SK-N-SH (cell line): ENCODE measurements around the gene RPAP2. TPM values are rescaled to one million over a fixed set of nuclear protein-coding genes. Genes with fewer than 3 reads are reported as not detected.

Experiments used
- CTCF ChIA-PET: fragments of 300-600, 350-600 bp; formaldehyde crosslinking; extraction: SDS; loops from one replicate; lab custom pipeline; 2021; lab: Yijun Ruan, JAX
- POLR2A ChIA-PET: fragments of 350-600 bp; sonication (Branson Sonifier 250); formaldehyde crosslinking; extraction: SDS; loops from one replicate; lab custom pipeline; 2020; ENCODE audit warnings: antibody characterized with exemption, inconsistent platforms; lab: Yijun Ruan, JAX
- DNase-seq: peaks from one replicate; pipeline ENCODE4 v3.0.0; 2012
- H2AFZ ChIP-seq: fragments of 200-600 bp; sonication (generic); 2 replicates; pipeline ENCODE4 v1.8.1; 2016; ENCODE audit warnings: antibody characterized with exemption, mild to moderate bottlenecking, low read depth
- H3F3A ChIP-seq: fragments of 200-600 bp; sonication (generic); replicated peaks from 2 replicates; pipeline ENCODE3; 2016; ENCODE audit warnings: antibody characterized with exemption, mild to moderate bottlenecking; ENCODE audit not compliant: insufficient read depth
- H3K27ac ChIP-seq, 2 experiments: fragments of 200-500 bp in 1 of 2; fragments of 200-600 bp in 1 of 2; sonication (Bioruptor generic) in 1 of 2; sonication (generic), shearing (Covaris generic) in 1 of 2; 2 replicates each; pipeline versions ENCODE4 v1.5.1 to v1.6.1; 2014 to 2016; ENCODE audit warnings: low read depth in 2 of 2, inconsistent platforms in 1 of 2, low read length in 1 of 2, mild to moderate bottlenecking in 1 of 2, mixed read lengths in 1 of 2
- H3K27me3 ChIP-seq: fragments of 200-600 bp; sonication (generic), shearing (Covaris generic); 2 replicates; pipeline ENCODE4 v1.6.1; 2016; ENCODE audit warnings: mixed run types; ENCODE audit not compliant: insufficient read depth
- H3K36me3 ChIP-seq, 2 experiments: fragments of 200-500 bp in 1 of 2; fragments of 200-600 bp in 1 of 2; sonication (Bioruptor generic) in 1 of 2; sonication (generic) in 1 of 2; replicated peaks in 1 of 2; 2 replicates each; pipeline versions ENCODE3 to v1.5.1; 2014 to 2016; ENCODE audit warnings: low read length in 1 of 2, mild to moderate bottlenecking in 1 of 2; ENCODE audit not compliant: insufficient read depth in 2 of 2, control insufficient read depth in 1 of 2
- H3K4me1 ChIP-seq, 2 experiments: fragments of 200-500 bp in 1 of 2; fragments of 200-600 bp in 1 of 2; sonication (Bioruptor generic) in 1 of 2; sonication (generic), shearing (Covaris generic) in 1 of 2; 2 replicates each; pipeline versions ENCODE4 v1.5.1 to v1.6.1; 2014 to 2016; ENCODE audit warnings: low read depth in 1 of 2, low read length in 1 of 2, mixed run types in 1 of 2; ENCODE audit not compliant: insufficient read depth in 2 of 2, control insufficient read depth in 1 of 2
- H3K4me2 ChIP-seq: fragments of 200-600 bp; sonication (generic), shearing (Covaris generic); 2 replicates; pipeline ENCODE4 v1.6.1; 2017; ENCODE audit warnings: mixed run types
- H3K4me3 ChIP-seq, 2 experiments: fragments of 200-500 bp in 1 of 2; fragments of 200-600 bp in 1 of 2; sonication (Bioruptor generic) in 1 of 2; sonication (generic), shearing (Covaris generic) in 1 of 2; 2 replicates each; pipeline versions ENCODE4 v1.5.1 to v1.8.1; 2014 to 2016; ENCODE audit warnings: low read depth in 2 of 2, inconsistent platforms in 1 of 2, low read length in 1 of 2, mild to moderate bottlenecking in 1 of 2, mixed read lengths in 1 of 2, moderate library complexity in 1 of 2
- H3K79me2 ChIP-seq: fragments of 200-600 bp; sonication (generic); 2 replicates; pipeline ENCODE4 v1.8.1; 2017; ENCODE audit warnings: mild to moderate bottlenecking; ENCODE audit not compliant: insufficient read depth
- H3K9ac ChIP-seq: fragments of 200-600 bp; sonication (generic); 2 replicates; pipeline ENCODE4 v1.6.1; 2017; ENCODE audit warnings: mixed run types
- H3K9me2 ChIP-seq: fragments of 200-600 bp; sonication (generic); 2 replicates; pipeline ENCODE4 v1.6.1; 2017; ENCODE audit warnings: mixed run types
- H3K9me3 ChIP-seq: fragments of 200-600 bp; sonication (generic); 2 replicates; pipeline ENCODE4 v1.6.1; 2017; ENCODE audit warnings: mixed run types, mild to moderate bottlenecking, moderate library complexity
- H4K20me1 ChIP-seq: fragments of 200-600 bp; sonication (generic); 2 replicates; pipeline ENCODE4 v1.6.1; 2017; ENCODE audit warnings: mild to moderate bottlenecking, mixed run types; ENCODE audit not compliant: insufficient read depth
- CHD2 ChIP-seq: fragments of 150-350 bp; IDR thresholded peaks from 2 replicates; pipeline ENCODE4 v1.6.1; 2018; ENCODE audit warnings: low read length; ENCODE audit not compliant: partially characterized antibody
- ELF1 ChIP-seq: IDR thresholded peaks from 2 replicates; pipeline ENCODE4 v1.4.0; 2012
- EP300 ChIP-seq, 2 experiments: IDR thresholded peaks; 2 replicates each; pipeline versions ENCODE4 v1.4.0 to v1.6.1; 2012; ENCODE audit warnings: borderline replicate concordance in 1 of 2, low read depth in 1 of 2, low read length in 1 of 2
- EZH2phosphoT487 ChIP-seq: fragments of 200-600 bp; sonication (generic); IDR thresholded peaks from 2 replicates; pipeline ENCODE4 v1.6.1; 2017; ENCODE audit warnings: low read depth, mixed run types, mild to moderate bottlenecking, antibody characterized with exemption, moderate library complexity, borderline replicate concordance
- GABPA ChIP-seq: IDR thresholded peaks from 2 replicates; pipeline ENCODE4 v1.4.0; 2012; ENCODE audit warnings: low read depth, mild to moderate bottlenecking
- GATA2 ChIP-seq: sonication (generic); formaldehyde crosslinking; IDR thresholded peaks from 2 replicates; pipeline ENCODE4 v1.5.0; 2020; ENCODE audit warnings: mild to moderate bottlenecking, missing genetic modification reagents
- JUND ChIP-seq: IDR thresholded peaks from 2 replicates; pipeline ENCODE4 v1.4.0; 2012
- MAX ChIP-seq: IDR thresholded peaks from 2 replicates; pipeline ENCODE4 v1.4.0; 2012; ENCODE audit warnings: low read depth
- MEF2A ChIP-seq: IDR thresholded peaks from 2 replicates; pipeline ENCODE4 v1.4.0; 2012; ENCODE audit warnings: low read depth, borderline replicate concordance
- PBX3 ChIP-seq: IDR thresholded peaks from 2 replicates; pipeline ENCODE4; 2012
- POLR2AphosphoS5 ChIP-seq: IDR thresholded peaks from 2 replicates; pipeline ENCODE4 v1.6.1; 2012; ENCODE audit warnings: low read depth, low read length
- RAD21 ChIP-seq: IDR thresholded peaks from 2 replicates; pipeline ENCODE4 v1.6.1; 2012; ENCODE audit warnings: mild to moderate bottlenecking, low read length
- RCOR1 ChIP-seq: fragments of 150-350 bp; IDR thresholded peaks from 2 replicates; pipeline ENCODE4 v1.6.1; 2017; ENCODE audit warnings: antibody characterized with exemption, low read length
- REST ChIP-seq: IDR thresholded peaks from 2 replicates; pipeline ENCODE4 v1.6.1; 2012; ENCODE audit warnings: mild to moderate bottlenecking, low read depth, low read length, moderate library complexity
- RXRA ChIP-seq: IDR thresholded peaks from 2 replicates; pipeline ENCODE4 v1.4.0; 2012; ENCODE audit warnings: low read depth, mild to moderate bottlenecking, borderline replicate concordance
- SIN3A ChIP-seq: IDR thresholded peaks from 2 replicates; pipeline ENCODE4 v1.6.1; 2012; ENCODE audit warnings: low read depth, mild to moderate bottlenecking, low read length, moderate library complexity, borderline replicate concordance
- TEAD4 ChIP-seq: IDR thresholded peaks from 2 replicates; pipeline ENCODE4 v1.4.0; 2012; ENCODE audit warnings: mild to moderate bottlenecking, borderline replicate concordance; ENCODE audit not compliant: insufficient read depth
- YY1 ChIP-seq: IDR thresholded peaks from 2 replicates; pipeline ENCODE4 v1.4.0; 2012; ENCODE audit warnings: low read depth, mild to moderate bottlenecking
- ZBTB33 ChIP-seq: IDR thresholded peaks from 2 replicates; pipeline ENCODE4 v1.4.0; 2012; ENCODE audit warnings: low read depth, borderline replicate concordance
- WGBS: methylation state at CpG from one replicate; pipeline ENCODE4 v1.1.6; 2017; ENCODE audit warnings: low lambda C conversion rate; 5-methylcytosine and 5-hydroxymethylcytosine counted together
- polyA plus RNA-seq, 3 experiments: library from polyadenylated mRNA; depleted of rRNA; stranded (reverse); fragments of >200 nt; gene quantifications; 2 replicates each; pipeline ENCODE4 v1.2.3, GENCODE V29; 2012

RPAP2 gene
- polyA plus RNA-seq, 1 of the 3 experiments (the other 2 are of a cell fraction) = 3.4 TPM

- TF ChIP-seq MAX = no peak
- TF ChIP-seq EP300 (IDR thresholded peaks at IDR 0.05; ENCODE audit: borderline replicate concordance in 1 of 2, low read depth in 1 of 2, low read length in 1 of 2) = no peak
- TF ChIP-seq YY1 = no peak
These were observed 25.9 kb downstream of the RPAP2 start (continued) for GRCh38 chr1:92324784-92325183.

GRCh38 chr1:92326681-92327080 lies 27.8 kb downstream of the RPAP2 start:
- H3K27ac ChIP-seq = no peak overlapping the region
- TF ChIP-seq JUND (no peak), CHD2 (no peak), GABPA (no peak), REST (no peak), RAD21 (no peak), EP300 (IDR thresholded peaks at IDR 0.05; ENCODE audit: borderline replicate concordance in 1 of 2, low read depth in 1 of 2, low read length in 1 of 2) (no peak), TEAD4 (no peak), ELF1 (no peak), GATA2 (CRISPR knock-in tag) (no peak), POLR2AphosphoS5 (no peak)
- TF ChIP-seq, all 33 proteins: peak for 0
- no peaks in the 10 kb centered on the region for H3F3A ChIP-seq
- H2AFZ ChIP-seq = no peak overlapping the region
- POLR2A ChIA-PET = no interaction called here
- no peak overlapping the region for H3K9ac ChIP-seq
- DNase-seq = no peak
- no peak overlapping the region for H3K4me3 ChIP-seq
- H3K4me2 ChIP-seq = no peak overlapping the region
- WGBS = 93% methylated on average over 1 of the region's 1 CpG
- H3K4me1 ChIP-seq = no peaks in the 10 kb centered on the region
- CTCF ChIA-PET = interaction anchor here (0.8 to 1.3 kb wide), 2 partner anchors 16 to 200 kb away, joined by 3 to 4 read pairs; no protein-coding TSS in a partner anchor
- no peaks in the 10 kb centered on the region; the same call in 1 of the 2 replicates for H3K79me2 ChIP-seq
- H3K9me3 ChIP-seq = no peaks in the 10 kb centered on the region
- no peaks in the 10 kb centered on the region for H4K20me1 ChIP-seq
- no peaks in the 10 kb centered on the region for H3K27me3 ChIP-seq
- no peaks in the 10 kb centered on the region for H3K9me2 ChIP-seq
- peaks cover 41 to 65% of the 10 kb centered on the region in 2 experiments for H3K36me3 ChIP-seq

GRCh38 chr1:92327794-92328193 lies 28.9 kb downstream of the RPAP2 start:
- 93% methylated on average over 4 of the region's 4 CpGs for WGBS
- H3K36me3 ChIP-seq = peaks cover 41 to 62% of the 10 kb centered on the region in 2 experiments
- no peak overlapping the region for H3K4me3 ChIP-seq
- H3K79me2 ChIP-seq = no peaks in the 10 kb centered on the region; the same call in 1 of the 2 replicates
- H3K9ac ChIP-seq = no peak overlapping the region
- H3K27ac ChIP-seq = no peak overlapping the region
- CTCF ChIA-PET = interaction anchor here (1.3 to 1.6 kb wide), 2 partner anchors 17 to 18 kb away, joined by 4 read pairs; no protein-coding TSS in a partner anchor
- no peaks in the 10 kb centered on the region for H3F3A ChIP-seq
- H3K9me3 ChIP-seq = no peaks in the 10 kb centered on the region
- POLR2A ChIA-PET = no interaction called here
- DNase-seq = no peak
- H3K9me2 ChIP-seq = no peaks in the 10 kb centered on the region
- no peak overlapping the region for H3K4me2 ChIP-seq
- TF ChIP-seq CHD2 (no peak), GABPA (no peak), EZH2phosphoT487 (no peak), ELF1 (no peak), ZBTB33 (no peak), MEF2A (no peak), PBX3 (no peak), RCOR1 (no peak), SIN3A (no peak), RXRA (no peak), EP300 (IDR thresholded peaks at IDR 0.05; ENCODE audit: borderline replicate concordance in 1 of 2, low read depth in 1 of 2, low read length in 1 of 2) (no peak)
- TF ChIP-seq, all 33 proteins: peak for 0
- Histone ChIP-seq H2AFZ (no peak overlapping the region), H3K27me3 (no peaks in the 10 kb centered on the region), H3K4me1 (no peaks in the 10 kb centered on the region; a peak in 1 of 4 replicates), H4K20me1 (no peaks in the 10 kb centered on the region)
